ENCODE measurements around the gene PSMC2.

Gene PSMC2

DNA sequence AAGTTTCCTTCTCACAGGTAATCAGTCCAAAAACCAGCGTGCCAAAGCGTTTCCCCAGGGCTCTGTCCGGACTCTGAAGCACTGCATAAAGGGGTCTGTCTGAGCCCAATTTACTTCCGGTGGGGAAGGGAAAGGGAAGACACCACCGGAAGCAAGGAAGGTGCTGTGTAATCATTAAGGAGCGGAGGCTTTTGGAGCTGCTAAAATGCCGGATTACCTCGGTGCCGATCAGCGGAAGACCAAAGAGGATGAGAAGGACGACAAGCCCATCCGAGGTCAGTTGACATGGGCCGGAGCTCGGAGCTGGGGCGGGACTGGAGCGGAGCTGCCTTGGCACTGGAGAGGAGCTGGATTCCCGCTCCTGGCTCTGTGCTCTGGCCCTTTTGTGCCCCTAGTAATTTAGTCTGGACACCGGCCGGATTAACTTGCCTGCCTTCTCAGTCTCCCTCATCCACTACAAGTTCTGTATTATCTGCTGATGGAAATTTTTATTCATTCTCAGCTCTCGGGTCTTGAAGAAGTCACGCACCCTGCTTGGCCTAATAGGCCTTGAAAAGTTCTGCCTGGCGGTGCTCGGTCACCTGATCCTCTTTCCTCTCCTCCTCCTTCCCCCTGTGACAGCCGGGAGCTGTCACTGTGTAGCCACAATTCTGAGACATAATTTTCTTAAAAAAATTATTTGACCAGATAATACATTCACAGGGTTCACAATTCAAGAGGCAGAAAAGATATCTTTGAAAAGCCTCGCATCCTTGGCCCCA is at the start of gene PSMC2:
Gene PSMC2 (plus strand): TSS at position 137 of the 761 bp plus-strand sequence. CDS start 69 bp downstream, at position 206.
- H3K4me3 ChIP-seq (ENCODE audit: low read depth, low read length), result peak within 1 kb of the TSS; percentile 95
- TF ChIP-seq, protein P1, sequence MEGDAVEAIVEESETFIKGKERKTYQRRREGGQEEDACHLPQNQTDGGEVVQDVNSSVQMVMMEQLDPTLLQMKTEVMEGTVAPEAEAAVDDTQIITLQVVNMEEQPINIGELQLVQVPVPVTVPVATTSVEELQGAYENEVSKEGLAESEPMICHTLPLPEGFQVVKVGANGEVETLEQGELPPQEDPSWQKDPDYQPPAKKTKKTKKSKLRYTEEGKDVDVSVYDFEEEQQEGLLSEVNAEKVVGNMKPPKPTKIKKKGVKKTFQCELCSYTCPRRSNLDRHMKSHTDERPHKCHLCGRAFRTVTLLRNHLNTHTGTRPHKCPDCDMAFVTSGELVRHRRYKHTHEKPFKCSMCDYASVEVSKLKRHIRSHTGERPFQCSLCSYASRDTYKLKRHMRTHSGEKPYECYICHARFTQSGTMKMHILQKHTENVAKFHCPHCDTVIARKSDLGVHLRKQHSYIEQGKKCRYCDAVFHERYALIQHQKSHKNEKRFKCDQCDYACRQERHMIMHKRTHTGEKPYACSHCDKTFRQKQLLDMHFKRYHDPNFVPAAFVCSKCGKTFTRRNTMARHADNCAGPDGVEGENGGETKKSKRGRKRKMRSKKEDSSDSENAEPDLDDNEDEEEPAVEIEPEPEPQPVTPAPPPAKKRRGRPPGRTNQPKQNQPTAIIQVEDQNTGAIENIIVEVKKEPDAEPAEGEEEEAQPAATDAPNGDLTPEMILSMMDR (IDR thresholded peaks at IDR 0.05; ENCODE audit: control insufficient read depth, extremely low read depth, insufficient read depth), result no peak
- peak; percentile 88 for DNase-seq (ENCODE audit: low read depth)

DNA sequence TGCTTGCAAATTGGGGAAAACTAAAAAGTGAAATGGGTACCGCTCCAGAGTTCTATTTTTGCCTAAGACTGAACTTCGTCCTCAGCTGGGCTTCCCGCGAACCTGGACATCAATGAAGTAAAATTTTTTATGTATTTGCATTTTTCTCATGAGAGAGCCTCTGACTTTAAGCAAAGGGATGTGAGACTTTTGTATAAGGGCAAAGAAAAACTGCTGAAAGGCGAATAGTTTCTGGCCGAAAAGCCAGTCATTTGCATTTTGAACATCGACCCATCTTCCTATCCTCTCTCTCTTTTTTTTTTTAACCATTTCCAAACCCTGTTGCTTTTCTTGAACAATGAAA is 49.6 kb upstream of the PSMC2 start:
- TF ChIP-seq, protein P1 (IDR thresholded peaks at IDR 0.05; ENCODE audit: control insufficient read depth, extremely low read depth, insufficient read depth), result no peak
- DNase-seq (ENCODE audit: low read depth), result no peak
- H3K4me3 ChIP-seq (ENCODE audit: low read depth, low read length), result peak overlapping the region; percentile 79

DNA sequence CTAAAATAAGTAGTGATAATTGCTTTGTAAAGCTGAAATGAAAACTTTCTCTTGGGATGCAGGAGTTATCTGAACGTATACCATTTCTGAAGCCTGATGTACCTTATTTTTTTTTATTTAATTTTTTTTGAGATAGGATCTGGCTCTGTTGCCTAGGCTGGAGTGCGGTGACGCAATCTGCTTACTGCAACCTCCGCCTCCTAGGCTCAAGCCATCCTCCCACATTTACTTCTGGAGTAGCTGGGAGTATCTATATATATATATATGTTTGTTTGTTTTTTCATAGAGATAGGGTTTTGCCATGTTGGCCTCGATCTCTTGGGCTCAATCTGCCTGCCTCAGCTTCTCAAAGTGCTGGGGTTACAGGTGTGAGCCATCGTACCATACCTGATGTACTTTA is 47.8 kb upstream of the PSMC2 start:
- DNase-seq (ENCODE audit: low read depth), result no peak

DNA sequence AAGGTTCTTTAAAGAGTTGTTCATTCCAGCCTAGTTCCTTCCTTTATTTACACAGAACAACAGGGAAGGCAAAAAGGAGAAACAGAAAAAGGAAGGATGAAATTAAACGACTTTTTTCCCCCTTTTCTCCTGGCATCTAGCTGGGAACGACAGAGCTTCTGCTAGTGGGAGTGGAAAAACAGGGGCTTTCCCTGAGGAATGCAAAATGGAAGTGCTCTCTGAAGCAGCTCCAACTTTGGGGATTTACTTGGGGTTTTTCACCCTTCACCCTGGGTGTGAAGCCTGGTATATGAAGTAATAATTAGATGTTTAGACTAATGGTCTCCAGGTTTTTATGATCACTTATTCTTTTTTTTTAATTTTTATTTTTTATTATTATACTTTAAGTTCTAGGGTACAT is 46.0 kb upstream of the PSMC2 start:
- no peak for DNase-seq (ENCODE audit: low read depth)
- TF ChIP-seq, protein P1 (IDR thresholded peaks at IDR 0.05; ENCODE audit: control insufficient read depth, extremely low read depth, insufficient read depth), result no peak
- no peak overlapping the region for H3K4me3 ChIP-seq (ENCODE audit: low read depth, low read length)

More for the DNA sequence above, 47.8 kb upstream of the PSMC2 start:
- no peak overlapping the region for H3K4me3 ChIP-seq (ENCODE audit: low read depth, low read length)
- TF ChIP-seq, protein P1 (IDR thresholded peaks at IDR 0.05; ENCODE audit: control insufficient read depth, extremely low read depth, insufficient read depth), result no peak

DNA sequence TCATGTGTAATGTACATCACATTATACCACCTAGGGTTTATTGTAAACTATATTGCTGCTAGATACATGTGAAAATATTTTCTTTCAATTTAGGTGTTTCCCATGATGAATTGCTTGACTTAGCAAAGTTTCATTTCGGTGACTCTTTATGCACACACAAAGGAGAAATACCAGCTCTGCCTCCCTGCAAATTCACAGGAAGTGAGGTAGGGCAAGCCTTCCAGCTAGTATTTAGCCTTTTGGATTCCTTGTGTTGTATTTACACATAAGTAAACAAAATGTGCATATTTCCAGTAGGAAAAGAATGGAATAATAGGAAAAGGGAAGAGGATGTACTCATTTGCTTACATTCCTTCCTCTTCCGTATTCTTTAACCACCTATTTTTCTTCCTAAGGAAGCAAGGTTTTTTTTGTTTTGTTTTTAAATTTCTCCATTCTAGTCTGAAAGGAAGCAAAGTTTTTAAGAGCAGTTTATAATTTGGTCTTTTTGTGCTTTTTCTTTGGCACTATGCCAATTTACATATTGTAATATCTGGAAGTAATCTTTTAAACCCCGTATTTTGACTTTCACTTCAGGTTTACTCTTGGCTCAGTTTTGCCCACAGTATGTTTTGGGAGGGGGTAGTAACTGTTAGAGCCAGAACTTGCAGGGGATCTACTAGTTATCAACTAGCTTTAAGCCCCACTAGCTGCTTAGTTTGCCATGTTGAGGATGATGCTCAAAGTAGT is 39.8 kb upstream of the PSMC2 start:
- H3K4me3 ChIP-seq (ENCODE audit: low read depth, low read length), result 0 out of 2 replicates have a peak overlapping the region, but pooled peaks have one; percentile 5
- TF ChIP-seq, protein P1 (IDR thresholded peaks at IDR 0.05; ENCODE audit: control insufficient read depth, extremely low read depth, insufficient read depth), result no peak
- peak; percentile 49 for DNase-seq (ENCODE audit: low read depth)

DNA sequence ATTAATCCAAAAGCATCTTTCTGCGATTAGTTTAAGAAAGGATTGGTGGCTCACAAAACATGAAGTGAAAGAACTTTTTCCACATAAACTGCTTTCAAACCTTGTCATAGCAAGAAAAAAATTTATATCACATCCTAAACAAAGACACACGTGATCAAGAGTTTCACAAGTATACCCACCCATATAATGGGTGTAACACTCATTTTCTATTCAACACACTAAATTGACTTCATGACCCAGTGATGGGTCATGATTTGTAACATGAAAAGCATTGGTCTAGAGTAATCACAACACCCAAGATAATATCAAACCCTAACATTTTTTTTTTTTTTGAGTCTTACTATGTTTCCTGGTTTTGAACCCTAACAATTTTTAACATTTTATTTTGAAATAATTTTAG is 32.6 kb upstream of the PSMC2 start:
- DNase-seq (ENCODE audit: low read depth), result no peak
- no peak overlapping the region for H3K4me3 ChIP-seq (ENCODE audit: low read depth, low read length)
- TF ChIP-seq, protein P1 (IDR thresholded peaks at IDR 0.05; ENCODE audit: control insufficient read depth, extremely low read depth, insufficient read depth), result no peak
